HepG2 (cell line): ENCODE measurements around the gene DDR2. TPM values are rescaled to one million over a fixed set of nuclear protein-coding genes. Genes with fewer than 3 reads are reported as not detected.

Experiments used
- ATAC-seq: fragments of 200-7000 bp; cut with Tn5 transposase; 3 replicates; pipeline ENCODE4 v1.9.1; 2020; ENCODE audit warnings: mild to moderate bottlenecking, moderate library complexity
- BruUV-seq: library from RNA; stranded (reverse); fragments of 400-500 nt; replicated peaks from 2 replicates; lab custom pipeline; 2021; lab: Mats Ljungman, UMichigan
- CTCF ChIA-PET: fragments of 300-600 bp; formaldehyde crosslinking; extraction: SDS; loops from one replicate; lab custom pipeline; 2021; ENCODE audit warnings: low total read pairs, inconsistent platforms, low intra/inter-chr PET ratio; lab: Yijun Ruan, JAX
- POLR2A ChIA-PET: fragments of 350-600 bp; sonication (Branson Sonifier 250); formaldehyde crosslinking; loops from one replicate; lab custom pipeline; 2020; ENCODE audit warnings: antibody characterized with exemption, inconsistent platforms; lab: Yijun Ruan, JAX
- DNase-seq: peaks from one replicate; pipeline ENCODE4 v3.0.0-alpha.2; 2015; ENCODE audit warnings: low spot score
- FAIRE-seq: peaks from 3 replicates; lab custom pipeline; 2011; peaks lifted over from hg19 to GRCh38; lab: Jason Lieb, UNC
- H2AFZ ChIP-seq: one replicate; pipeline ENCODE4 v1.6.1; 2011; ENCODE audit warnings: low read length, inconsistent platforms
- H3K27ac ChIP-seq: fragments of 300-600 bp; 3 replicates; pipeline ENCODE4 v1.8.0; 2011; ENCODE audit warnings: mixed run types, mild to moderate bottlenecking, mixed read lengths, low read length, inconsistent platforms; ENCODE audit not compliant: insufficient read depth; ENCODE audit errors: extremely low read length
- H3K27me3 ChIP-seq, 2 experiments: fragments of 200-600 bp in 1 of 2; 2 replicates in 1 of 2; 3 replicates in 1 of 2; pipeline versions ENCODE4 v1.6.0 to v1.8.0; 2011; ENCODE audit warnings: low read length in 2 of 2, mild to moderate bottlenecking in 2 of 2, moderate library complexity in 2 of 2, inconsistent platforms in 1 of 2; ENCODE audit not compliant: insufficient read depth in 2 of 2, control insufficient read depth in 1 of 2
- H3K36me3 ChIP-seq, 2 experiments: fragments of 200-600 bp in 1 of 2; replicated peaks in 1 of 2; 2 replicates in 1 of 2; 3 replicates in 1 of 2; pipeline versions ENCODE4 v1.5.1 to v1.8.0; 2011; ENCODE audit warnings: low read length in 2 of 2, inconsistent platforms in 1 of 2; ENCODE audit not compliant: insufficient read depth in 2 of 2, control insufficient read depth in 1 of 2
- H3K4me1 ChIP-seq: 2 replicates; pipeline ENCODE4 v1.5.1; 2012; ENCODE audit warnings: low read length, inconsistent platforms; ENCODE audit not compliant: insufficient read depth
- H3K4me2 ChIP-seq: 2 replicates; pipeline ENCODE4 v1.6.0; 2011; ENCODE audit warnings: low read depth, low read length, inconsistent platforms
- H3K4me3 ChIP-seq, 3 experiments: fragments of 200-600 bp in 1 of 3; sonication (generic), shearing (Covaris generic) in 1 of 3; replicated peaks in 1 of 3; 2 replicates each; pipeline ENCODE4 v1.5.1; 2011 to 2016; ENCODE audit warnings: low read length in 3 of 3, inconsistent platforms in 2 of 3, low read depth in 2 of 3, mild to moderate bottlenecking in 2 of 3, control low read depth in 1 of 3, mixed read lengths in 1 of 3; ENCODE audit not compliant: insufficient read depth in 1 of 3
- H3K79me2 ChIP-seq: one replicate; pipeline ENCODE4 v1.6.1; 2011; ENCODE audit warnings: low read length, inconsistent platforms; ENCODE audit not compliant: insufficient read depth
- H3K9ac ChIP-seq: 2 replicates; pipeline ENCODE4 v1.6.0; 2011; ENCODE audit warnings: mild to moderate bottlenecking, low read depth, low read length, inconsistent platforms; ENCODE audit not compliant: insufficient read depth
- H3K9me3 ChIP-seq: 2 replicates; pipeline ENCODE4 v1.5.1; 2012; ENCODE audit warnings: mild to moderate bottlenecking, low read length
- H4K20me1 ChIP-seq: 2 replicates; pipeline ENCODE4 v1.6.0; 2011; ENCODE audit warnings: inconsistent platforms, mild to moderate bottlenecking, low read length, moderate library complexity; ENCODE audit not compliant: insufficient read depth
- MXI1 ChIP-seq: IDR thresholded peaks from 3 replicates; pipeline ENCODE4 v1.6.1; 2012; ENCODE audit warnings: low read depth, low read length, inconsistent platforms, borderline replicate concordance
- STAG1 ChIP-seq: sonication (generic); formaldehyde crosslinking; IDR thresholded peaks from 2 replicates; pipeline ENCODE4 v1.4.0; 2020; ENCODE audit warnings: missing genetic modification reagents
- ZMYM4 ChIP-seq: sonication (generic); formaldehyde crosslinking; IDR thresholded peaks from 2 replicates; pipeline ENCODE4 v1.8.1; 2023; ENCODE audit warnings: mild to moderate bottlenecking, missing genetic modification reagents
- WGBS: methylation state at CpG from one replicate; pipeline ENCODE4 v1.1.6; 2017; ENCODE audit warnings: low lambda C conversion rate; 5-methylcytosine and 5-hydroxymethylcytosine counted together
- in situ Hi-C: cut with HindIII; loops from 2 replicates; pipeline ENCODE4 v1.10.0; 2017; ENCODE audit warnings: low pct_unique_long_range_greater_than_20kb; ENCODE audit not compliant: extremely low pct_ligation_motif_present
- intact Hi-C: fragments of 100-400 bp; cut with micrococcal nuclease; formaldehyde crosslinking; loops from one replicate; pipeline ENCODE4 v1.10.0; 2022; ENCODE audit not compliant: unreplicated experiment
- polyA plus RNA-seq, 8 experiments: library from polyadenylated mRNA; depleted of rRNA in 3 of 8; stranded (reverse) in 7 of 8; unstranded in 1 of 8; fragments of >200 nt; fragmentation: Illumina TruSeq in 4 of 8; extraction: Trizol in 4 of 8; gene quantifications; 2 replicates each; pipeline versions ENCODE4 v1.2.1 to v1.2.3, GENCODE V29; 2011 to 2016; ENCODE audit warnings: low read depth in 4 of 8, missing spikeins in 1 of 8, mixed read lengths in 1 of 8; ENCODE audit not compliant: insufficient read depth in 1 of 8
- total RNA-seq, 5 experiments: library from RNA; depleted of rRNA; stranded (reverse); fragments of >200 nt; fragmentation: Illumina TruSeq; extraction: Trizol; gene quantifications; 2 replicates each; pipeline ENCODE4 v1.2.3, GENCODE V29; 2016; ENCODE audit warnings: low read depth in 1 of 5
- TF ChIP-seq, protein P1 (sequence below): sonication (generic); formaldehyde crosslinking; IDR thresholded peaks from 2 replicates; pipeline ENCODE4 v1.4.0; 2020; ENCODE audit warnings: missing genetic modification reagents
- TF ChIP-seq, protein P2 (sequence below): IDR thresholded peaks from 2 replicates; pipeline ENCODE4 v1.6.1; 2016; ENCODE audit warnings: missing compliant biosample characterization, missing genetic modification reagents, borderline replicate concordance
- TF ChIP-seq, protein P3 (sequence below): sonication (generic); formaldehyde crosslinking; IDR thresholded peaks from 2 replicates; pipeline ENCODE4 v1.5.0; 2020; ENCODE audit warnings: mild to moderate bottlenecking, missing genetic modification reagents, moderate library complexity
- TF ChIP-seq, protein P4 (sequence below): sonication (generic); formaldehyde crosslinking; IDR thresholded peaks from 2 replicates; pipeline ENCODE4 v1.5.0; 2020; ENCODE audit warnings: mild to moderate bottlenecking, missing genetic modification reagents

DDR2 gene
- total and polyA plus RNA-seq, 2 of the 13 experiments (the other 11 are each of a cell fraction or from before 2014, with no cell fraction given): 0.36 to 0.38 TPM

DNA sequence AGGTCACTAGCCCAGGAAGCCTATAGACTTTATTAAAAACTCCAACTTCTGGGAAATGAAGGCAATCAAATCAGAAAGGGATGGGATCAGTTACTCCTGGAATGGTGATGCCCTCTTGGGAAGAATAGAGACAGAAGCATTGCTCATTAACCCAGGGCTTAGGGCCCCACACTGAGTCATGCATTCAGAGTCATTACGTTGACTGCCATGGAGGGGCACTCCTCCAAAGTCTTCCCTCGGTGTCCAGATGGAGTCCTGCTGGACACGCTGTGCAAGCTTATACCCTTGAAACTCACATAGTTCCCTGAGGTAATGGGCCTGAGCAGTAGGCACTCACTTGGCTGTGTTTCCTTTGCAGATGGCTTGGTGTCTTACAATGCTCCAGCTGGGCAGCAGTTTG is 123.0 kb downstream of the DDR2 start:
- TF ChIP-seq, protein P1, sequence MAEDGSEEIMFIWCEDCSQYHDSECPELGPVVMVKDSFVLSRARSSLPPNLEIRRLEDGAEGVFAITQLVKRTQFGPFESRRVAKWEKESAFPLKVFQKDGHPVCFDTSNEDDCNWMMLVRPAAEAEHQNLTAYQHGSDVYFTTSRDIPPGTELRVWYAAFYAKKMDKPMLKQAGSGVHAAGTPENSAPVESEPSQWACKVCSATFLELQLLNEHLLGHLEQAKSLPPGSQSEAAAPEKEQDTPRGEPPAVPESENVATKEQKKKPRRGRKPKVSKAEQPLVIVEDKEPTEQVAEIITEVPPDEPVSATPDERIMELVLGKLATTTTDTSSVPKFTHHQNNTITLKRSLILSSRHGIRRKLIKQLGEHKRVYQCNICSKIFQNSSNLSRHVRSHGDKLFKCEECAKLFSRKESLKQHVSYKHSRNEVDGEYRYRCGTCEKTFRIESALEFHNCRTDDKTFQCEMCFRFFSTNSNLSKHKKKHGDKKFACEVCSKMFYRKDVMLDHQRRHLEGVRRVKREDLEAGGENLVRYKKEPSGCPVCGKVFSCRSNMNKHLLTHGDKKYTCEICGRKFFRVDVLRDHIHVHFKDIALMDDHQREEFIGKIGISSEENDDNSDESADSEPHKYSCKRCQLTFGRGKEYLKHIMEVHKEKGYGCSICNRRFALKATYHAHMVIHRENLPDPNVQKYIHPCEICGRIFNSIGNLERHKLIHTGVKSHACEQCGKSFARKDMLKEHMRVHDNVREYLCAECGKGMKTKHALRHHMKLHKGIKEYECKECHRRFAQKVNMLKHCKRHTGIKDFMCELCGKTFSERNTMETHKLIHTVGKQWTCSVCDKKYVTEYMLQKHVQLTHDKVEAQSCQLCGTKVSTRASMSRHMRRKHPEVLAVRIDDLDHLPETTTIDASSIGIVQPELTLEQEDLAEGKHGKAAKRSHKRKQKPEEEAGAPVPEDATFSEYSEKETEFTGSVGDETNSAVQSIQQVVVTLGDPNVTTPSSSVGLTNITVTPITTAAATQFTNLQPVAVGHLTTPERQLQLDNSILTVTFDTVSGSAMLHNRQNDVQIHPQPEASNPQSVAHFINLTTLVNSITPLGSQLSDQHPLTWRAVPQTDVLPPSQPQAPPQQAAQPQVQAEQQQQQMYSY (CRISPR knock-in tag): no peak
- TF ChIP-seq MXI1: no peak
- Histone ChIP-seq H3K36me3 (no peaks in the 10 kb centered on the region), H3K9me3 (no peaks in the 10 kb centered on the region), H2AFZ (no peak overlapping the region), H3K4me2 (no peak overlapping the region), H3K9ac (no peak overlapping the region), H3K4me1 (peaks cover 18% of the 10 kb centered on the region), H3K27ac (no peak overlapping the region), H3K4me3 (no peak overlapping the region), H3K79me2 (no peaks in the 10 kb centered on the region), H3K27me3 (no peaks in the 10 kb centered on the region), H4K20me1 (no peaks in the 10 kb centered on the region)
- in situ Hi-C loops: no loop called here
- ChIA-PET CTCF (no interaction called here), POLR2A (no interaction called here)
- intact Hi-C loops: no loop called here
- WGBS: 80% methylated on average over 3 of the region's 3 CpGs
- DNase-seq (no peak), FAIRE-seq (no peak), ATAC-seq (no peak)
- no TSS peak for BruUV-seq

DNA sequence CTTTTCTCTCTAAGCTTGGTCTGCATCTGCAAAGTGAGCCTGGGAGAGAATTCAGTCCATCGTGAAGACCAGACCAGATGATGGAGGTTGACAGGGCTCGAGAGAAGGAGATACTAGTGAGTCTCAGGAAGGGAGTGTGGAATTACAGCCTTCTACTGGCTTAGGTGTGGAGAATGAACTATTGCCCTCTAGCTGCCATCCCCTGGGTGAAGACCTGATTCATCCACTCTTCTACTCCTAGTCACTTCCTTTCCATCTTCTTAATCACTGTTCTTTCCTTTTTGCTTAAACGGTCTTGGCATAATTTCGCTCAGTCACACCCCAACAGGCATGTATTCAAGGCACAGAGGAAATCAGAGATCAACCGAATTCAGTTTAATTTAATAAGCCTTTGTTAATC is 124.3 kb downstream of the DDR2 start:
- in situ Hi-C loops (no loop called here), intact Hi-C loops (no loop called here)
- H3K36me3 ChIP-seq: no peaks in the 10 kb centered on the region
- CTCF ChIA-PET: interaction anchor here (0.8 kb wide), 1 partner anchor 143 kb away, joined by 3 read pairs; no protein-coding TSS in a partner anchor
- FAIRE-seq (no peak), ATAC-seq (no peak), DNase-seq (no peak)
- WGBS: 84% methylated on average over 5 of the region's 5 CpGs
- BruUV-seq: no TSS peak
- TF ChIP-seq STAG1 (peak; percentile 51), ZMYM4 (CRISPR knock-in tag) (peak; percentile 42; the same call in 1 of the 2 replicates)
- TF ChIP-seq, protein P2, sequence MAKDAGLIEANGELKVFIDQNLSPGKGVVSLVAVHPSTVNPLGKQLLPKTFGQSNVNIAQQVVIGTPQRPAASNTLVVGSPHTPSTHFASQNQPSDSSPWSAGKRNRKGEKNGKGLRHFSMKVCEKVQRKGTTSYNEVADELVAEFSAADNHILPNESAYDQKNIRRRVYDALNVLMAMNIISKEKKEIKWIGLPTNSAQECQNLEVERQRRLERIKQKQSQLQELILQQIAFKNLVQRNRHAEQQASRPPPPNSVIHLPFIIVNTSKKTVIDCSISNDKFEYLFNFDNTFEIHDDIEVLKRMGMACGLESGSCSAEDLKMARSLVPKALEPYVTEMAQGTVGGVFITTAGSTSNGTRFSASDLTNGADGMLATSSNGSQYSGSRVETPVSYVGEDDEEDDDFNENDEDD (CRISPR knock-in tag): no peak
- TF ChIP-seq, protein P3, sequence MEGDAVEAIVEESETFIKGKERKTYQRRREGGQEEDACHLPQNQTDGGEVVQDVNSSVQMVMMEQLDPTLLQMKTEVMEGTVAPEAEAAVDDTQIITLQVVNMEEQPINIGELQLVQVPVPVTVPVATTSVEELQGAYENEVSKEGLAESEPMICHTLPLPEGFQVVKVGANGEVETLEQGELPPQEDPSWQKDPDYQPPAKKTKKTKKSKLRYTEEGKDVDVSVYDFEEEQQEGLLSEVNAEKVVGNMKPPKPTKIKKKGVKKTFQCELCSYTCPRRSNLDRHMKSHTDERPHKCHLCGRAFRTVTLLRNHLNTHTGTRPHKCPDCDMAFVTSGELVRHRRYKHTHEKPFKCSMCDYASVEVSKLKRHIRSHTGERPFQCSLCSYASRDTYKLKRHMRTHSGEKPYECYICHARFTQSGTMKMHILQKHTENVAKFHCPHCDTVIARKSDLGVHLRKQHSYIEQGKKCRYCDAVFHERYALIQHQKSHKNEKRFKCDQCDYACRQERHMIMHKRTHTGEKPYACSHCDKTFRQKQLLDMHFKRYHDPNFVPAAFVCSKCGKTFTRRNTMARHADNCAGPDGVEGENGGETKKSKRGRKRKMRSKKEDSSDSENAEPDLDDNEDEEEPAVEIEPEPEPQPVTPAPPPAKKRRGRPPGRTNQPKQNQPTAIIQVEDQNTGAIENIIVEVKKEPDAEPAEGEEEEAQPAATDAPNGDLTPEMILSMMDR (CRISPR knock-in tag): peak; percentile 47
- TF ChIP-seq, protein P4, sequence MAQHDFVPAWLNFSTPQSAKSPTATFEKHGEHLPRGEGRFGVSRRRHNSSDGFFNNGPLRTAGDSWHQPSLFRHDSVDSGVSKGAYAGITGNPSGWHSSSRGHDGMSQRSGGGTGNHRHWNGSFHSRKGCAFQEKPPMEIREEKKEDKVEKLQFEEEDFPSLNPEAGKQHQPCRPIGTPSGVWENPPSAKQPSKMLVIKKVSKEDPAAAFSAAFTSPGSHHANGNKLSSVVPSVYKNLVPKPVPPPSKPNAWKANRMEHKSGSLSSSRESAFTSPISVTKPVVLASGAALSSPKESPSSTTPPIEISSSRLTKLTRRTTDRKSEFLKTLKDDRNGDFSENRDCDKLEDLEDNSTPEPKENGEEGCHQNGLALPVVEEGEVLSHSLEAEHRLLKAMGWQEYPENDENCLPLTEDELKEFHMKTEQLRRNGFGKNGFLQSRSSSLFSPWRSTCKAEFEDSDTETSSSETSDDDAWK (CRISPR knock-in tag): no peak
- H3K4me1 ChIP-seq: peaks cover 18% of the 10 kb centered on the region
- no peaks in the 10 kb centered on the region for H3K27me3 ChIP-seq
- POLR2A ChIA-PET: no interaction called here
- no peaks in the 10 kb centered on the region for H3K79me2 ChIP-seq
- H3K4me2 ChIP-seq: no peak overlapping the region
- H3K27ac ChIP-seq: no peak overlapping the region
- no peaks in the 10 kb centered on the region for H4K20me1 ChIP-seq
- H3K9me3 ChIP-seq: no peaks in the 10 kb centered on the region
- no peak overlapping the region for H3K4me3 ChIP-seq
- no peak overlapping the region for H3K9ac ChIP-seq
- no peak overlapping the region for H2AFZ ChIP-seq
